OCI-LY1 (cell line): ENCODE measurements around the gene TTF2.

Source experiments
- H2AFZ ChIP-seq: fragments of 200-600 bp; sonication (generic), shearing (Covaris generic); 2 replicates; pipeline ENCODE4 v1.6.0; 2014; ENCODE audit warnings: antibody characterized with exemption, mild to moderate bottlenecking, low read length
- H3F3A ChIP-seq: fragments of 200-600 bp; sonication (generic), shearing (Covaris generic); 2 replicates; pipeline ENCODE4 v1.6.0; 2014; ENCODE audit warnings: mild to moderate bottlenecking, antibody characterized with exemption, low read length, moderate library complexity; ENCODE audit not compliant: insufficient read depth
- H3K27ac ChIP-seq: fragments of 200-600 bp; sonication (generic); 2 replicates; pipeline ENCODE4 v1.5.1; 2014; ENCODE audit warnings: low read length, mixed run types, mild to moderate bottlenecking, low read depth; ENCODE audit not compliant: poor library complexity, severe bottlenecking
- H3K27me3 ChIP-seq: fragments of 200-600 bp; sonication (generic); 2 replicates; pipeline ENCODE4 v1.6.0; 2014; ENCODE audit warnings: antibody characterized with exemption, mild to moderate bottlenecking, low read length, moderate library complexity; ENCODE audit not compliant: insufficient read depth
- H3K36me3 ChIP-seq: fragments of 200-600 bp; sonication (generic); 2 replicates; pipeline ENCODE4 v1.6.1; 2014; ENCODE audit warnings: mild to moderate bottlenecking, antibody characterized with exemption, low read length, moderate library complexity, mixed read lengths; ENCODE audit not compliant: insufficient read depth
- H3K4me1 ChIP-seq: fragments of 200-600 bp; sonication (generic); 2 replicates; pipeline ENCODE4 v1.5.1; 2014; ENCODE audit warnings: mild to moderate bottlenecking, low read length, moderate library complexity; ENCODE audit not compliant: insufficient read depth, severe bottlenecking
- H3K4me2 ChIP-seq: fragments of 200-600 bp; sonication (generic), shearing (Covaris generic); 2 replicates; pipeline ENCODE4 v1.6.1; 2014; ENCODE audit warnings: low read length
- H3K4me3 ChIP-seq: fragments of 200-600 bp; sonication (generic); 2 replicates; pipeline ENCODE4 v1.5.1; 2014; ENCODE audit warnings: low read length, low read depth, mild to moderate bottlenecking, mixed read lengths; ENCODE audit not compliant: poor library complexity, severe bottlenecking
- H3K79me2 ChIP-seq: fragments of 200-600 bp; shearing (Covaris generic); 2 replicates; pipeline ENCODE4 v1.6.1; 2016; ENCODE audit warnings: mixed run types, low read length, mixed read lengths; ENCODE audit not compliant: insufficient read depth
- H3K9ac ChIP-seq: fragments of 200-600 bp; sonication (generic), shearing (Covaris generic); 2 replicates; pipeline ENCODE4 v1.6.1; 2014; ENCODE audit warnings: mild to moderate bottlenecking, low read length, mixed read lengths
- H3K9me2 ChIP-seq: fragments of 200-600 bp; sonication (generic), shearing (Covaris generic); 2 replicates; pipeline ENCODE4 v1.6.1; 2014; ENCODE audit warnings: low read depth, mild to moderate bottlenecking, low read length, mixed read lengths
- H3K9me3 ChIP-seq: fragments of 200-600 bp; shearing (Covaris generic); 2 replicates; pipeline ENCODE4 v1.6.1; 2014; ENCODE audit warnings: low read length, mixed read lengths
- H4K20me1 ChIP-seq: fragments of 200-600 bp; sonication (generic), shearing (Covaris generic); 2 replicates; pipeline ENCODE4 v1.6.0; 2016; ENCODE audit warnings: mild to moderate bottlenecking, low read length; ENCODE audit not compliant: insufficient read depth
- CTCF ChIP-seq: fragments of 200-600 bp; sonication (generic), shearing (Covaris generic); IDR thresholded peaks from 2 replicates; pipeline ENCODE4 v1.5.1; 2017; ENCODE audit warnings: mild to moderate bottlenecking, antibody characterized with exemption, low read length, moderate library complexity, mixed read lengths
- EZH2 ChIP-seq: fragments of 200-600 bp; sonication (generic), shearing (Covaris generic); IDR thresholded peaks from 2 replicates; pipeline ENCODE4 v1.8.0; 2017; ENCODE audit warnings: borderline replicate concordance, mixed run types, mild to moderate bottlenecking, antibody characterized with exemption, low read length, moderate library complexity, mixed read lengths

Gene TTF2

GRCh38 chr1:117037802-117038201 is 22.3 kb upstream of the TTF2 start:
- Histone ChIP-seq H3K27me3 (no peaks in the 10 kb centered on the region), H3K4me1 (no peaks in the 10 kb centered on the region), H3K27ac (no peak overlapping the region), H2AFZ (no peak overlapping the region), H3K36me3 (no peaks in the 10 kb centered on the region; the same call in 1 of the 2 replicates), H3K9ac (no peak overlapping the region), H3F3A (no peaks in the 10 kb centered on the region), H3K9me3 (no peaks in the 10 kb centered on the region), H3K4me2 (no peak overlapping the region), H3K4me3 (no peak overlapping the region), H4K20me1 (no peaks in the 10 kb centered on the region), H3K79me2 (no peaks in the 10 kb centered on the region), H3K9me2 (no peaks in the 10 kb centered on the region)
- TF ChIP-seq EZH2 (no peak), CTCF (no peak)

GRCh38 chr1:117038236-117038635 is 21.9 kb upstream of the TTF2 start:
- H3K79me2 ChIP-seq = no peaks in the 10 kb centered on the region
- H3K36me3 ChIP-seq = no peaks in the 10 kb centered on the region; the same call in 1 of the 2 replicates
- H4K20me1 ChIP-seq = no peaks in the 10 kb centered on the region
- H3K9me3 ChIP-seq = no peaks in the 10 kb centered on the region
- H3F3A ChIP-seq = no peaks in the 10 kb centered on the region
- H2AFZ ChIP-seq = no peak overlapping the region
- no peak for TF ChIP-seq EZH2
- TF ChIP-seq CTCF = no peak
- H3K9me2 ChIP-seq = no peaks in the 10 kb centered on the region
- no peak overlapping the region for H3K9ac ChIP-seq
- no peak overlapping the region for H3K27ac ChIP-seq
- no peaks in the 10 kb centered on the region for H3K4me1 ChIP-seq
- H3K4me3 ChIP-seq = no peak overlapping the region
- H3K27me3 ChIP-seq = no peaks in the 10 kb centered on the region
- H3K4me2 ChIP-seq = no peak overlapping the region

- Histone ChIP-seq H3F3A (no peaks in the 10 kb centered on the region), H3K4me2 (no peak overlapping the region), H3K36me3 (peaks cover 10% of the 10 kb centered on the region), H3K9ac (no peak overlapping the region), H3K9me2 (no peaks in the 10 kb centered on the region), H2AFZ (no peak overlapping the region), H3K27me3 (no peaks in the 10 kb centered on the region), H3K4me3 (no peak overlapping the region), H3K9me3 (no peaks in the 10 kb centered on the region), H3K79me2 (no peaks in the 10 kb centered on the region), H3K27ac (no peak overlapping the region), H4K20me1 (no peaks in the 10 kb centered on the region), H3K4me1 (no peaks in the 10 kb centered on the region)
- TF ChIP-seq CTCF (no peak), EZH2 (no peak)
Observed at GRCh38 chr1:117044217-117044616, 15.9 kb upstream of the TTF2 start.
